ENCODE data around the gene ATP8A1. TPM values are rescaled to one million over a fixed set of nuclear protein-coding genes. Genes with fewer than 3 reads are reported as not detected.
A peak's percentile ranks its signal among the peaks of the same experiment; 100 is the strongest.

Gene ATP8A1
- total RNA-seq, 1 donor from 2014 or later: 2.6 TPM

DNA sequence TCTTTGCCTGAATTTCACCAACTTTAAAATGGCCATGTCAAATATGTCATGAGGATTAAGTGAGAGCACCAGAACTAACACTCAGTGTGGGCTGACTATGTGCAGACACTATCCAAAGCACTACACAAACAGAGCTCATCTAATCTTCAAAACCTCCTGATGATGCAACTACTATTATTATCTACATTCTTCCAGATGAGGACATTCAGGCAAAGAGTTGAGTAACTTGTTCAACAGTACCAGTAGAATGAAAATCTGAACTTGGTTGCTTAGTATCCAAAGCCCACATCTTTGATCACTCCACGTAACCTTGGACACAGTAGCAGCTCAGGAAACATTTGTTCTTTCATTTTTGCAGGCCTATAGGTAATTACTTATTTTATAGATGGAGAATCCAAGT, 90.1 kb downstream of the ATP8A1 start:
- ATAC-seq: no peak

- ATAC-seq: no peak
Observed at GRCh38 chr4:42562016-42562415, 94.9 kb downstream of the ATP8A1 start.

DNA sequence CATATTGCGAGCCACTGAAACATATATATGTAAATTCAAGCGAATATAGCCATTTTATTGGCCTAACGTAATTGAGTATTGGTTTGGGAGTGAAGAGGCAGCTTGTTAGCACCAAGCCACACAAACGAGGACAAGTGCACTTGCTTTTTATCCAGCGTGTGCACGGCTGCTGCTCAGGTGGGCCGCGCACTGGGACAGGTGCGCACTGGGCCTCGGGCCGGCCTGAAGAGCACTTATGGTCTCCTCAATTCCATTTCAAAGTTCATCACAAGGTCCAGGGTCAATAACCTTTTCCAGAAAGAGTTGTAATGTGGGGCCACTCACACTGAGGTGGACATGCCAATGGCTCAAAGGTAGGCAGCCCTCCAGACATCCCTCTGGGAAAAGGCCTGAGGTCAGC, 95.9 kb downstream of the ATP8A1 start:
- no peak for ATAC-seq

DNA sequence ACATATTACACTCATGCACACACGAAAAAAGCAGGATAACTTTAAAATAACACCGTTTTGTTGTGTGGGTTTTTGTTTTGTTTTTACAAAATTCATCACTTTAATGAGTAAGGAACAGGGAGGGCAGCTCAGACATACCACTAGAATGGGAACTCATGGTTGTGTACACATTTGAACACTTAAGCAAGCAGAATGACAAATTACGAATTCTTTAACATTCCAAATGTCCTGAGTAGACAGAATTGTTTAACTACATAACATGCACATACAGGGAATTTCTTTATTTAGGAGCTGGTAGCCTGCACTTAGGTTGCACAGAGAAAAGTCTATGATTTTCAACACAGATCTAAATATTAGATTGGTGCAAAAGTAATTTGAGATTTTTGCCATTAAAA, 96.4 kb downstream of the ATP8A1 start:
- ATAC-seq: no peak

DNA sequence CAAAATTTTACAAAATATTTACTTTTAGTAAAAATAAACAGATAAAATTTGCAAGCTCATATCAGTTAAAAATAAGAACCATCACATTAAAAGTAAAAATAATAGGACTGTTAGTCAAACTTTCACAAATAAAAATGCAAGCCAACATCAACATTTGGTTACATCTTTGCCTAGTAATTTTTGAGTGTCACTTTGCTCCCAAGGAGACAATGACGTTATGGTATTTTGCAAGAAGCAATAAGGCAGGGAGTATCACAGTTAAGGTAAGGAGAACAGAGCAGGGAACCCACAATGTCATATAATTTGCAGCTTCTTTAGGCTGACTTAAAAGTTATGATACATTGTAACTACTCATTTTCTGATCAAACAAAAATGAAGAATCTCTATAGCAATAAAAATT, 98.7 kb downstream of the ATP8A1 start:
- no peak for ATAC-seq

- ATAC-seq: no peak
Observed at GRCh38 chr4:42555828-42556227, 101.1 kb downstream of the ATP8A1 start.

- no peak for ATAC-seq
Observed at GRCh38 chr4:42554072-42554471, 102.8 kb downstream of the ATP8A1 start.

- ATAC-seq: no peak
Observed at GRCh38 chr4:42549896-42550295, 107.0 kb downstream of the ATP8A1 start.

DNA sequence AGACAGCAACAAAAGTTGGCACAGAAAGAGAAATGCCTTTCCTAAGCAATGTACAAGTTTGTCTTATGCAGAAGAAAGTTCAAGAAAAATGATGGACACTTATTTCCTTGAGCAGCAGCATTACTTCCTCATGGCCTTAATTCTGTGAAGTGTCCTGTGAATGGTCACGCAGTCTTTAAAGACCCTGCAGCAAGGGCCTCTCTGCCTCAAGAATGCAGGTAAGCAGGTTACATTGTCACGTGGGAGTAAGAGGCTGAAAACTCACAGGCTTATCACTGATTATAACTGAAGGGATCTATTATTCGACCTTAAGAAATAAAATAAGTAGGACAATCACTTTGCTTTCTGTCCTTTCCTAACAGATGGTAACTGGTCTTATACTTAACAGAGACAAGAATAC, 109.1 kb downstream of the ATP8A1 start:
- no peak for ATAC-seq

- ATAC-seq: no peak
Observed at GRCh38 chr4:42543762-42544161, 113.1 kb downstream of the ATP8A1 start.

- ATAC-seq: no peak
Observed at GRCh38 chr4:42543126-42543525, 113.8 kb downstream of the ATP8A1 start.

DNA sequence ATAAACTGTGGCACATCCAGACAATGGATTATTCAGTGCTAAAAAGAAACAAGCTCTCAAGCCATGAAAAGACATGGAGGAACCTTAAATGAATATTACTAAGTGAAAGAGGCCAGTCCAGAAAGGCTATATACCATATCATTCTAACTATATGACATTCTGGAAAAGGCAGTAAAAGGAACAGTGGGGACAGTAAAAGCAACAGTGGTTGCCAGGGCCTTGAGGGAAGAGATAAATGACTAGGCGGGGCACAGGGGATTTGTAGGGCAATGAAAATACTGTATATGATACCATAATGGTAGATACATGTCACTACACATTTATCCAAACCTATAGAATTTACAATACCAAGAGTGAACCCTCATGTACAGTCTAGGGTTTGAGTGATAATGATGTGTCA, 115.3 kb downstream of the ATP8A1 start:
- ATAC-seq: no peak

- ATAC-seq: no peak
Observed at GRCh38 chr4:42533042-42533441, 123.9 kb downstream of the ATP8A1 start.

DNA sequence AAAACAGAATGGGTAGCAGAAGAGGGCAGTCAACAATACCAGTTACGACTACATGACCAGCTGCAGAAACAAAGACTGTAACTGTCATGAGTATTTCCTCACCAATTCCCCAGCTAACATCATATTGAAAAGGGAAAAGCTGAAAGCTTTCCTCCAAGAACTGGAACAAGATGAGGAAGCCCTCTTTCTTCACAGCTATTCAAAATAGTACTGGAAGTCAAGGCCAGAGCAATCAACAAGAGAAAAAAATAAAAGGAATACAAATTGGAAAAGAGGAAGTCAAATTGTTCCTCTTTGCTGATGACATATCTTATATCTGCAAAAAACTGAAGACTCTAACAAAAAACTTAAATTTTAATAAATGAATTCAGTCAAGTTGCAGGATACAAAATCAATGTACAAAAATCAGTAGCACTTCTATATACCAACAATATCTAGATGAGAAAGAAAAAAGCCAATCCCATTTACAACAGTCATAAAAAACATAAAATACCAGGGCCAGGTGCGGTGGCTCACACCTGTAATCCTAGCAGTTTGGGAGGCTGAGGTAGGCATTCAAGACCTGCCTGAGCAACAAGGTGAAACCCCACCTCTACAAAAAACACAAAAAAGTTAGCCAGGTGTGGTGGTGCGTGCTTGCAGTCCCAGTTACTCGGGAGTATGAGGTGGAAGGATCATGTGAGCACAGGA, 125.4 kb downstream of the ATP8A1 start:
- ATAC-seq: no peak

- no peak for ATAC-seq
Observed at GRCh38 chr4:42523066-42523718, 133.7 kb downstream of the ATP8A1 start.

GRCh38 chr4:42519803-42520417, 137.0 kb downstream of the ATP8A1 start:
- peak; percentile 58 for ATAC-seq

DNA sequence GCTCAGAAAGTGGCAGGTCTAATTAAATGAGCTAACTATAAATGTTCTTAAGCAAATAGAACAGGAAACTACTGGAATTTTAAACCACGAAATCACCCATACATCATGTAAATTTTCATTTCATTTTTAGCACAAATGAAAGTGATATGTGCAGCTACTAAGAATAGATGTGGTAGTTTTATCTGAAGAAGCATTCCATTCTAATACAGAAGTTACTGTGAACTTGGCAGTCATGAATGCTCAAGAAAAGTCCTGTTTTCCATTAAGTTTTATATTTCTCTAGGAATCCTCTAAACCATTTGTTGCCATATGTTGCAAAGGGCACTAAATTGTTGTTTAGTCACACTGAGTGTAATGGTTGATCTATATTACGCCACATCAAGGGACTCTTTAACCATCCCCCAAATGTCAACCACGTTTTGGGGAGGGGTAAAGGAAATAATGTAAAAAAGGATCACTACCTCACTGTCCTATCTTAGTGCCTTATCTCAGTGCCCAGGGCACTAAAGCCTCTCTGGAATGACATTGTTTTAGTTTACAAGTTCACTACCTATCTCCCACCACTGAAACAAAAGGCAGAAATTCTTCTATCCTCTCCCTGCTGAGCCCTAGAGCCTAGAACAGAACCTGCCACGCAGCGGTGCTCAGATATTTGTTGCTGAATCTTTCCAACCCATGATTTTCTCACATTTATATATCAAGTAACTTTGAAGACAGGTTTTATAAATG, 141.6 kb downstream of the ATP8A1 start:
- no peak for ATAC-seq

- ATAC-seq: no peak
Observed at GRCh38 chr4:42513748-42514492, 143.0 kb downstream of the ATP8A1 start.

GRCh38 chr4:42512226-42512625, 144.7 kb downstream of the ATP8A1 start:
- no peak for ATAC-seq

- no peak for ATAC-seq
Observed at GRCh38 chr4:42510225-42510624, 146.7 kb downstream of the ATP8A1 start.

DNA sequence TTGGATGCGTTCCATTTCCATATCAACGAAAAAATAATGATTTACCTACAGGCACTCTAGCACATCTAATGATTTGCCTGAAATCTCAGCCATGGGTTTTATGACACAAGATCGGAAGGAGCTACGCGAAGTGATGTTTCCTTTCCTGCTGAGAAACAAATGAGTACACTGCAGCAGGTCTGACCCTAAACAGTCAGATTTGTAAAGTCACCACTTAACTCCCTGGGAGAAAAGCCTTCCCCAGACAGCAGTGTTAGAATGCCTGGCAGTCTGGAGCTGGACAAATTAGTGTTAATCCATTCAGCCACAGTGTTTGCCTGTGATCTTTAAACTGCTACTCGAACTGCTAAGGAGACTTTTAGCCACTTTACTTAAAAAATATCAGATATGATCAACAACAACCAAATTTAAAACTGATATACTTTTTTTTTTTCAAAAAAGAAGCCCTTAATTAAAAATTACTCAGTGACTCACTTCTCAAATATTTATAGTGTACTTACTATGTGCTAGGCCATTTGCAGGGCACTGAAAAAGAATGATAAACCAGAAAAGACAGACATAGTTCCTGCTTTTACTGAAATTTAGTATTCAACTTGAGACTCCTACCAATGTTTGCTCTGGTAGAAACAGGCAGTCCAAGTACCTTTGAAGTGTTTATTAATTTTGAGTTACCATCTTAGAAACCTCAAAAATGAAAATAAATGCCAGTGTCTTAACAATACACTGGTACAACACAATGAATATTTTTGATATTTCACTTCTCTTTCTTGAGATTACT, 155.1 kb downstream of the ATP8A1 start:
- no peak for ATAC-seq

- ATAC-seq: no peak
Observed at GRCh38 chr4:42498040-42498439, 158.9 kb downstream of the ATP8A1 start.
